ENCODE results near the gene FLNB. TPM values are rescaled to one million over a fixed set of nuclear protein-coding genes. Genes with fewer than 3 reads are reported as not detected.

Gene FLNB
- total RNA-seq, 2 donors from 2014 or later: 96.9 to 139 TPM

GRCh38 chr3:58144478-58145325 is 136.5 kb downstream of the FLNB start:
- H3K4me3 ChIP-seq: no peak overlapping the region
- no peak for ATAC-seq (ENCODE audit: insufficient number of reproducible peaks, low FRiP score, low read depth)
- H3K4me1 ChIP-seq (ENCODE audit: control insufficient read depth in 1 of 2, low read depth in 2 of 2): peaks cover 0 to 8% of the 10 kb centered on the region in 2 donors
- H3K36me3 ChIP-seq: peaks cover 92% of the 10 kb centered on the region
- no peaks in the 10 kb centered on the region for H3K9me3 ChIP-seq
- DNase-seq (ENCODE audit: low spot score): no peak
- H3K27ac ChIP-seq: no peak overlapping the region
- TF ChIP-seq CTCF (IDR thresholded peaks at IDR 0.05): no peak
- no peaks in the 10 kb centered on the region for H3K27me3 ChIP-seq (replicated peaks; ENCODE audit: insufficient read depth)

GRCh38 chr3:58148049-58148448 is 139.8 kb downstream of the FLNB start:
- Histone ChIP-seq H3K4me1 (ENCODE audit: control insufficient read depth in 1 of 2, low read depth in 2 of 2) (peaks cover 0 to 34% of the 10 kb centered on the region in 2 donors), H3K27me3 (replicated peaks; ENCODE audit: insufficient read depth) (no peaks in the 10 kb centered on the region), H3K36me3 (peaks cover 78% of the 10 kb centered on the region), H3K27ac (no peak overlapping the region), H3K4me3 (no peak overlapping the region), H3K9me3 (no peaks in the 10 kb centered on the region)
- DNase-seq (ENCODE audit: low spot score) (no peak), ATAC-seq (ENCODE audit: insufficient number of reproducible peaks, low FRiP score, low read depth) (no peak)
- no peak for TF ChIP-seq CTCF (IDR thresholded peaks at IDR 0.05)

- peaks cover 69% of the 10 kb centered on the region for H3K36me3 ChIP-seq
- no peak for DNase-seq (ENCODE audit: low spot score)
Observed at GRCh38 chr3:58150130-58150809, 142.0 kb downstream of the FLNB start.

GRCh38 chr3:58150810-58151199 is 142.6 kb downstream of the FLNB start:
- H3K36me3 ChIP-seq: peaks cover 63% of the 10 kb centered on the region
- no peak for ATAC-seq (ENCODE audit: insufficient number of reproducible peaks, low FRiP score, low read depth)
- peak overlapping the region in 1 of 2 donors; percentile 10 for H3K27ac ChIP-seq

More at GRCh38 chr3:58150130-58150809, 142.0 kb downstream of the FLNB start:
- H3K4me1 ChIP-seq (ENCODE audit: control insufficient read depth in 1 of 2, low read depth in 2 of 2): peaks cover 0 to 33% of the 10 kb centered on the region in 2 donors
- peak overlapping the region in 1 of 2 donors; percentile 10 for H3K27ac ChIP-seq
- no peak overlapping the region for H3K4me3 ChIP-seq
- TF ChIP-seq CTCF (IDR thresholded peaks at IDR 0.05): no peak
- ATAC-seq (ENCODE audit: insufficient number of reproducible peaks, low FRiP score, low read depth): no peak
- no peaks in the 10 kb centered on the region for H3K9me3 ChIP-seq
- H3K27me3 ChIP-seq (replicated peaks; ENCODE audit: insufficient read depth): no peaks in the 10 kb centered on the region

More at GRCh38 chr3:58150810-58151199, 142.6 kb downstream of the FLNB start:
- DNase-seq (ENCODE audit: low spot score): no peak
- Histone ChIP-seq H3K4me1 (ENCODE audit: control insufficient read depth in 1 of 2, low read depth in 2 of 2) (peaks cover 0 to 37% of the 10 kb centered on the region in 2 donors), H3K9me3 (no peaks in the 10 kb centered on the region), H3K27me3 (replicated peaks; ENCODE audit: insufficient read depth) (no peaks in the 10 kb centered on the region), H3K4me3 (no peak overlapping the region)
- no peak for TF ChIP-seq CTCF (IDR thresholded peaks at IDR 0.05)

Data from thoracic aorta (tissue), 2 donors.